Activated B cell treated with CpG ODN at 0.5 μM for 24 hours (primary cell): Measurements from ENCODE around the gene ZNF682. TPM values are rescaled to one million over a fixed set of nuclear protein-coding genes. Genes with fewer than 3 reads are reported as not detected.
A peak's percentile ranks its signal among the peaks of the same experiment; 100 is the strongest.
"Not testable (repeated sequence)": the region's sequence is repeated elsewhere in the genome, so short reads cannot be mapped to it uniquely, and the experiment has no call there.

Source experiments
- ATAC-seq: fragments of 200-7000 bp; cut with Tn5 transposase; one replicate; pipeline ENCODE4 v1.10.0; 2021; ENCODE audit warnings: low read depth, mild to moderate bottlenecking, moderate library complexity
- CTCF ChIA-PET: fragments of 350-600 bp; sonication (Branson Sonifier 250); formaldehyde crosslinking; loops from one replicate; lab custom pipeline; 2021; ENCODE audit warnings: antibody characterized with exemption; lab: Charles Lee
- POLR2A ChIA-PET: fragments of 350-600 bp; sonication (Branson Sonifier 250); formaldehyde crosslinking; loops from one replicate; lab custom pipeline; 2021; ENCODE audit warnings: antibody characterized with exemption; lab: Charles Lee
- DNase-seq: peaks from one replicate; pipeline ENCODE4 v3.0.0; 2022
- H3K27ac Mint-ChIP-seq: one replicate; pipeline ENCODE4 v1.8.0; 2020; ENCODE audit warnings: mixed read lengths
- H3K27me3 Mint-ChIP-seq: one replicate; pipeline ENCODE4 v1.8.0; 2021; ENCODE audit warnings: mixed read lengths
- H3K36me3 Mint-ChIP-seq: one replicate; pipeline ENCODE4 v1.8.0; 2021; ENCODE audit warnings: low read depth, mixed read lengths
- H3K4me1 Mint-ChIP-seq: one replicate; pipeline ENCODE4 v1.8.0; 2021; ENCODE audit warnings: mixed read lengths
- H3K4me3 Mint-ChIP-seq: one replicate; pipeline ENCODE4 v1.8.0; 2020; ENCODE audit warnings: mild to moderate bottlenecking, mixed read lengths
- H3K9me3 Mint-ChIP-seq: one replicate; pipeline ENCODE4 v1.8.0; 2020; ENCODE audit warnings: mixed read lengths
- CTCF ChIP-seq: fragments of 200-600 bp; IDR thresholded peaks from one replicate; pipeline ENCODE4 v1.8.0; 2022; ENCODE audit warnings: antibody characterized with exemption, mild to moderate bottlenecking
- intact Hi-C: fragments of 100-400 bp; cut with micrococcal nuclease; formaldehyde crosslinking; loops from one replicate; pipeline ENCODE4 v1.15.1; 2024
- total RNA-seq: library from RNA; stranded (reverse); gene quantifications from 2 replicates; pipeline ENCODE4 v1.2.3, GENCODE V29; 2022

ZNF682 gene
- 15.5 and 19.9 TPM in 2 replicates for total RNA-seq

GRCh38 chr19:20039203-20039723 lies at the start of gene ZNF682:
ZNF682 (minus strand) TSS chr19:20039505; CDS start chr19:20039345, 160 bp downstream.
- intact Hi-C loops: loop anchor here (1.0 to 5.0 kb wide), 5 partner anchors 13 to 199 kb away; partner anchors contain the start of genes ZNF486 and ZNF90
- H3K9me3 Mint-ChIP-seq: no peaks in the 10 kb centered on the region
- POLR2A ChIA-PET: interaction anchor here (0.6 to 2.8 kb wide), 20 partner anchors 8 to 1289 kb away, joined by 3 to 44 read pairs (median 4); partner anchors contain the start of genes ATP13A1, NDUFA13, TSSK6 and ZNF14

GRCh38 chr19:20082876-20083275 lies 43.6 kb upstream of the ZNF682 start:
- Mint-ChIP-seq H3K4me1 (peaks cover 15% of the 10 kb centered on the region), H3K36me3 (peaks cover 12% of the 10 kb centered on the region)
- POLR2A ChIA-PET, H3K27me3 Mint-ChIP-seq, ATAC-seq, DNase-seq, H3K9me3 Mint-ChIP-seq, CTCF ChIA-PET, H3K27ac Mint-ChIP-seq, H3K4me3 Mint-ChIP-seq, intact Hi-C loops: not testable (repeated sequence)

More at GRCh38 chr19:20039203-20039723, at the start of gene ZNF682:
- Mint-ChIP-seq H3K27me3 (no peaks in the 10 kb centered on the region), H3K4me3 (peak within 1 kb of the TSS; percentile 98), H3K4me1 (peaks cover 14% of the 10 kb centered on the region), H3K27ac (peak within 1 kb of the TSS; percentile 92), H3K36me3 (peaks cover 3% of the 10 kb centered on the region)
- DNase-seq (peak; percentile 85), ATAC-seq (peak; percentile 100)
- CTCF ChIA-PET: interaction anchor here (1.0 kb wide), 2 partner anchors 13 to 199 kb away, joined by 3 to 7 read pairs; no protein-coding TSS in a partner anchor
- no peak for TF ChIP-seq CTCF

- POLR2A ChIA-PET, H3K4me3 Mint-ChIP-seq, intact Hi-C loops, H3K27ac Mint-ChIP-seq, H3K9me3 Mint-ChIP-seq, CTCF ChIA-PET, ATAC-seq, DNase-seq, H3K27me3 Mint-ChIP-seq: not testable (repeated sequence)
- Mint-ChIP-seq H3K4me1 (peaks cover 18% of the 10 kb centered on the region), H3K36me3 (peaks cover 14% of the 10 kb centered on the region)
Measured at GRCh38 chr19:20082232-20082833, 43.0 kb upstream of the ZNF682 start.

DNA sequence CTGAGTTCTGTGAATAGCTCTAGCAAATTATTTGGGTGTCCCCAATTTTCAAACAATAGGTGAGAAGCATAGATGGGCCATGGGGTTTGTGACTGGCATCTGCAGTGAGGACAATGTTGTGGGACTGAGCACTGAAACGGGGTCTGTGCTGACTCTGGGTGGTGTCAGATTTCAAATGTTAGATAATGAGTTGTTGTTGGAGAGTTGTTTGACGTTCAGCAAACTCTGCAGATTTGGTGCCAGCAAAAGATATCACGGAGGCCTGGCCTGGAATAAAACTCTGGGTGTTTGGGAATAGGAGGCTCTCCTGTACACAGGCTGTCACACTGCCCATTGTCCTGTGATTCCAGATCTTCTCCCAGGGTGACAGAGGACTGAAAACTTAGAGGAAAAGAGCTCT lies 41.4 kb upstream of the ZNF682 start:
- Mint-ChIP-seq H3K27me3 (no peaks in the 10 kb centered on the region), H3K36me3 (peaks cover 14% of the 10 kb centered on the region), H3K9me3 (no peaks in the 10 kb centered on the region), H3K4me3 (no peak overlapping the region), H3K27ac (no peak overlapping the region), H3K4me1 (peaks cover 18% of the 10 kb centered on the region)
- no peak for DNase-seq
- ChIA-PET CTCF (no interaction called here), POLR2A (no interaction called here)
- no peak for TF ChIP-seq CTCF
- intact Hi-C loops: no loop called here
- no peak for ATAC-seq

DNA sequence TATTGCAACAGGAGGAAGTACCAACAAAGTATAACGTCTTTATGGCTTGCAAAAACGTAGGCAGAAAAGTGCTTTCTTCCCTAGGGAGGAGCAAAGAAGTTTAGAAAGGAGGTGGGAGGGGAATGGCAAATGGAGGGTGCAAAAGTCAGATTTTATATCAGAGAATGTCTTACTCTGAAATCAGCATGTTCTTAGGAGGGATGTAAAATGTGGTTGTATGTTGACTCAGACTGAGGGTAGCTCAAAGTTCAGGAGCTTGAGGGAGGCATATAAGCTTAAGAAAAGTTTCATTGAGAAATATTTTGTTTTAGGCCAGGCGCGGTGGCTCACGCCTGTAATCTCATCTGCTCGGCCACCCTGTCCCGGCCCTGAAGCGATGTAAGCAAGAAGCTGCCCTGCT lies 40.2 kb upstream of the ZNF682 start:
- POLR2A ChIA-PET: interaction anchor here (0.6 to 2.7 kb wide), 5 partner anchors 26 to 920 kb away, joined by 4 to 29 read pairs (median 9); no protein-coding TSS in a partner anchor

More for the DNA sequence above, 40.2 kb upstream of the ZNF682 start:
- H3K4me1 Mint-ChIP-seq: peaks cover 18% of the 10 kb centered on the region
- H3K36me3 Mint-ChIP-seq: peaks cover 13% of the 10 kb centered on the region
- no peaks in the 10 kb centered on the region for H3K9me3 Mint-ChIP-seq
- H3K27me3 Mint-ChIP-seq: no peaks in the 10 kb centered on the region
- ATAC-seq (no peak), DNase-seq (no peak)
- intact Hi-C loops: loop anchor here (2.0 to 10.0 kb wide), 4 partner anchors 158 to 485 kb away; partner anchors contain the start of gene ZNF737
- peak overlapping the region; percentile 48 for H3K4me3 Mint-ChIP-seq
- TF ChIP-seq CTCF: no peak
- CTCF ChIA-PET: no interaction called here
- H3K27ac Mint-ChIP-seq: no peak overlapping the region
